Measurements from ENCODE around the gene NOL8.

GRCh38 chr9:92294297-92294676, 30.9 kb downstream of the NOL8 start:
- TF ChIP-seq CTCF (IDR thresholded peaks at IDR 0.05) (no peak), POLR2A (IDR thresholded peaks at IDR 0.05) (no peak)

Data from testis (tissue), 2 donors.